ENCODE results near the gene SP140.

DNA sequence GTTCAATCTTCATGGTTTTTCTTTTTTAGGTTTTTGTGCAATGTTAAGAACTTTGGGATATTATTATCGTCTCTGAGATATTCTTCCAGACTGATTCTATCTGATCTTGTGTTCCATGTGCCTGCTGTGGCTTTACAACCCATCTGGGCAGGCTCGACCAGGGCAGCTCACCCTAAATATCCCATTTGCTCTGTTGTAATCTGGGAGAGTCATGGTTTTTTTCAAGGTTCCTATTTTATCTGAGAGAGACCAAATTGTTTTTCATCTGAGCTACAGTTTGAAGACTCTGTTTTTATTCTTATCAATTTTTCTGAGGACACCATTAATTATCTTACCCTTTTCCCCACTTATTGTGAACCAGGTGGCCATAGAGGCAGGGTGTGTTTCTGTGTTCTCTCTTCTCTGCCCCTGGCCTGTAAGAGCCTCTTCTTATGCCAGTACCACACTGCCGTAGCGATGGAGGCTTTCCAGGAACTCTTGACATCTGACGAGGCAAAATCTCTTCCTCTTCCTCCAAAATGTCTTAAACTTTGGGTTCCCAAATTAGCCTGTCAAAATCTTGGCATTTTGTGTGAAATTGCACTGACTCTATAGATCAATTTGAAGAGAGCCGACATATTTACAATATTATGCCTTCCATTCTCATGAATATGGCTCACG is 104.5 kb downstream of the SP140 start:
- TF ChIP-seq, protein P1, sequence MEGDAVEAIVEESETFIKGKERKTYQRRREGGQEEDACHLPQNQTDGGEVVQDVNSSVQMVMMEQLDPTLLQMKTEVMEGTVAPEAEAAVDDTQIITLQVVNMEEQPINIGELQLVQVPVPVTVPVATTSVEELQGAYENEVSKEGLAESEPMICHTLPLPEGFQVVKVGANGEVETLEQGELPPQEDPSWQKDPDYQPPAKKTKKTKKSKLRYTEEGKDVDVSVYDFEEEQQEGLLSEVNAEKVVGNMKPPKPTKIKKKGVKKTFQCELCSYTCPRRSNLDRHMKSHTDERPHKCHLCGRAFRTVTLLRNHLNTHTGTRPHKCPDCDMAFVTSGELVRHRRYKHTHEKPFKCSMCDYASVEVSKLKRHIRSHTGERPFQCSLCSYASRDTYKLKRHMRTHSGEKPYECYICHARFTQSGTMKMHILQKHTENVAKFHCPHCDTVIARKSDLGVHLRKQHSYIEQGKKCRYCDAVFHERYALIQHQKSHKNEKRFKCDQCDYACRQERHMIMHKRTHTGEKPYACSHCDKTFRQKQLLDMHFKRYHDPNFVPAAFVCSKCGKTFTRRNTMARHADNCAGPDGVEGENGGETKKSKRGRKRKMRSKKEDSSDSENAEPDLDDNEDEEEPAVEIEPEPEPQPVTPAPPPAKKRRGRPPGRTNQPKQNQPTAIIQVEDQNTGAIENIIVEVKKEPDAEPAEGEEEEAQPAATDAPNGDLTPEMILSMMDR (conservative IDR thresholded peaks at IDR 0.05; ENCODE audit: low read depth in 2 of 2): no peak
- TF ChIP-seq EZH2 (IDR thresholded peaks at IDR 0.05; ENCODE audit: low read depth, unreplicated experiment) (no peak), POLR2AphosphoS5 (IDR thresholded peaks at IDR 0.05; ENCODE audit: low read depth) (no peak), EZH2phosphoT487 (IDR thresholded peaks at IDR 0.05; ENCODE audit: unreplicated experiment) (no peak), CREB1 (CRISPR knock-in tag; IDR thresholded peaks at IDR 0.05; ENCODE audit: low read depth) (no peak), JUNB (IDR thresholded peaks at IDR 0.05; ENCODE audit: unreplicated experiment) (no peak)
- TF ChIP-seq, protein P2, sequence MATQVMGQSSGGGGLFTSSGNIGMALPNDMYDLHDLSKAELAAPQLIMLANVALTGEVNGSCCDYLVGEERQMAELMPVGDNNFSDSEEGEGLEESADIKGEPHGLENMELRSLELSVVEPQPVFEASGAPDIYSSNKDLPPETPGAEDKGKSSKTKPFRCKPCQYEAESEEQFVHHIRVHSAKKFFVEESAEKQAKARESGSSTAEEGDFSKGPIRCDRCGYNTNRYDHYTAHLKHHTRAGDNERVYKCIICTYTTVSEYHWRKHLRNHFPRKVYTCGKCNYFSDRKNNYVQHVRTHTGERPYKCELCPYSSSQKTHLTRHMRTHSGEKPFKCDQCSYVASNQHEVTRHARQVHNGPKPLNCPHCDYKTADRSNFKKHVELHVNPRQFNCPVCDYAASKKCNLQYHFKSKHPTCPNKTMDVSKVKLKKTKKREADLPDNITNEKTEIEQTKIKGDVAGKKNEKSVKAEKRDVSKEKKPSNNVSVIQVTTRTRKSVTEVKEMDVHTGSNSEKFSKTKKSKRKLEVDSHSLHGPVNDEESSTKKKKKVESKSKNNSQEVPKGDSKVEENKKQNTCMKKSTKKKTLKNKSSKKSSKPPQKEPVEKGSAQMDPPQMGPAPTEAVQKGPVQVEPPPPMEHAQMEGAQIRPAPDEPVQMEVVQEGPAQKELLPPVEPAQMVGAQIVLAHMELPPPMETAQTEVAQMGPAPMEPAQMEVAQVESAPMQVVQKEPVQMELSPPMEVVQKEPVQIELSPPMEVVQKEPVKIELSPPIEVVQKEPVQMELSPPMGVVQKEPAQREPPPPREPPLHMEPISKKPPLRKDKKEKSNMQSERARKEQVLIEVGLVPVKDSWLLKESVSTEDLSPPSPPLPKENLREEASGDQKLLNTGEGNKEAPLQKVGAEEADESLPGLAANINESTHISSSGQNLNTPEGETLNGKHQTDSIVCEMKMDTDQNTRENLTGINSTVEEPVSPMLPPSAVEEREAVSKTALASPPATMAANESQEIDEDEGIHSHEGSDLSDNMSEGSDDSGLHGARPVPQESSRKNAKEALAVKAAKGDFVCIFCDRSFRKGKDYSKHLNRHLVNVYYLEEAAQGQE (IDR thresholded peaks at IDR 0.05; ENCODE audit: unreplicated experiment): no peak

All from GM23338 (cell line).